ENCODE results near the gene ASB4. TPM values are rescaled to one million over a fixed set of nuclear protein-coding genes. Genes with fewer than 3 reads are reported as not detected.
"Not testable (repeated sequence)": the region's sequence is repeated elsewhere in the genome, so short reads cannot be mapped to it uniquely, and the experiment has no call there.

ASB4 gene
- total RNA-seq, 4 donors from 2014 or later: 0.19 TPM; not detected in 3

DNA sequence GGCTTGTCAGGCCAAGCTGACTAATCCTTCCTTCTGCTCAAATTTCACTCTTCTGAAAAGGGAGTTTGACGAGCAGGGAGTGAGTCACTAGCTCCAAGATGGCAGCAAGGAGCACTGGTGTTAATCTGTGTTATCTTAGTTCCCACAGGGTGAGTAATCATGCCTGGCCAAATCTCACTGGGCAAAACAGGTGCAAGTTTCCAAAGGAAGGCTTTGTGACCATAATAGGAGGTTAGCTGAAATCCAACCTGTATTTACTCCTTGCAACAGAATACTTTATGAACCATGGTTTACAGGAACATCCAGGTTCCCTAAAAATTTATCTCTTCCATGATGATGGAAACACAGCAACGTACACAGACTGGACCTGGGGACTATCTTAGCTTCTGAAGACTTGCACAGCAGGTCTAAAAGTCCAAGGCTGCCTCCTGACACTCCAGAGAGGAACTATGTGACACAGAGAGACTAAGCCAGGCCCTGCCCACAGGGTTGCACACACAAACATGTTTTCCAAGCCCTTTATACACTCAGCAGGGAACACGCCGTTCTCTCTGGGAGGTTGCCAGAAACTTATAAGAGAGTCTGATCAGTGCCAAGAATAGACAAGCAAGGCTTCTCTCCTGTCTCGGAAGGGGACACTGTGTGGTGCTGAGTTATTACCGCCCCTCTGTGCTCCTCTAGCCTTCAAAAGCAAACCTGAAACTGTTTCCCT is 64.2 kb downstream of the ASB4 start:
- peak overlapping the region; percentile 83 to 95 (median 91) for H3K27ac ChIP-seq
- TF ChIP-seq POLR2A (IDR thresholded peaks at IDR 0.05) (peak in 2 of 4 donors; percentile 59 to 73), CTCF (IDR thresholded peaks at IDR 0.05) (no peak)
- no peaks in the 10 kb centered on the region for H3K36me3 ChIP-seq
- peak overlapping the region in 1 of 4 donors; percentile 41 for H3K4me3 ChIP-seq
- peaks cover 21 to 65% (median 59%) of the 10 kb centered on the region in 3 donors for H3K4me1 ChIP-seq
- intact Hi-C loops (cut with DNase I): no loop called here
- DNase-seq: peak; percentile 31
- no peaks in the 10 kb centered on the region for H3K9me3 ChIP-seq
- WGBS, 2 donors: 11 to 15% methylated on average over 5 of the region's 6 CpGs
- no peaks in the 10 kb centered on the region for H3K27me3 ChIP-seq

DNA sequence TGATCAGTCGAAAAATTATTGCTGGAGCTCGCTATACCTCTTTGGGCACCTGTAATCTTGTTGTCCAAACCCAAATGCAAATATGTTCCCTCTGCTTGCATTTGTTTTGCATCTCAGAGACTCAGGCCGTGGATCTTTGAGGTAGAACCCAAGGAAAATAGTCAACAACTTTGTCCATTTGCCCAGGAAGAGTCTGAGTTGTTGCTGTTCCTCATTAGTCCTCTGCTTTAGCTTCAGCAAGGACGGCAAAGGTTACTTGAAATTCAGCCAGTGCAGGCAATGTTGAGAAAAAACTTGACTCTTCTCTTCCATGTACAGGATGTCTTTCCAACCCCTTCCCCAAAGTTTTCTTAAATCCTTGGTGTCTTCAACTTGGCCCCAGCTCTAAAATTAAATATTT is 64.8 kb downstream of the ASB4 start:
- Histone ChIP-seq H3K27ac (peak overlapping the region; percentile 83 to 95 (median 91)), H3K4me1 (peaks cover 21 to 62% (median 57%) of the 10 kb centered on the region in 3 donors), H3K36me3 (no peaks in the 10 kb centered on the region), H3K4me3 (peak overlapping the region in 1 of 4 donors; percentile 41), H3K9me3 (no peaks in the 10 kb centered on the region), H3K27me3 (no peaks in the 10 kb centered on the region)
- intact Hi-C loops (cut with DNase I): no loop called here
- 39 to 44% methylated on average over 4 of the region's 4 CpGs for WGBS, 2 donors
- no peak for DNase-seq
- no peak for TF ChIP-seq POLR2A (IDR thresholded peaks at IDR 0.05)
- TF ChIP-seq CTCF (IDR thresholded peaks at IDR 0.05): no peak

DNA sequence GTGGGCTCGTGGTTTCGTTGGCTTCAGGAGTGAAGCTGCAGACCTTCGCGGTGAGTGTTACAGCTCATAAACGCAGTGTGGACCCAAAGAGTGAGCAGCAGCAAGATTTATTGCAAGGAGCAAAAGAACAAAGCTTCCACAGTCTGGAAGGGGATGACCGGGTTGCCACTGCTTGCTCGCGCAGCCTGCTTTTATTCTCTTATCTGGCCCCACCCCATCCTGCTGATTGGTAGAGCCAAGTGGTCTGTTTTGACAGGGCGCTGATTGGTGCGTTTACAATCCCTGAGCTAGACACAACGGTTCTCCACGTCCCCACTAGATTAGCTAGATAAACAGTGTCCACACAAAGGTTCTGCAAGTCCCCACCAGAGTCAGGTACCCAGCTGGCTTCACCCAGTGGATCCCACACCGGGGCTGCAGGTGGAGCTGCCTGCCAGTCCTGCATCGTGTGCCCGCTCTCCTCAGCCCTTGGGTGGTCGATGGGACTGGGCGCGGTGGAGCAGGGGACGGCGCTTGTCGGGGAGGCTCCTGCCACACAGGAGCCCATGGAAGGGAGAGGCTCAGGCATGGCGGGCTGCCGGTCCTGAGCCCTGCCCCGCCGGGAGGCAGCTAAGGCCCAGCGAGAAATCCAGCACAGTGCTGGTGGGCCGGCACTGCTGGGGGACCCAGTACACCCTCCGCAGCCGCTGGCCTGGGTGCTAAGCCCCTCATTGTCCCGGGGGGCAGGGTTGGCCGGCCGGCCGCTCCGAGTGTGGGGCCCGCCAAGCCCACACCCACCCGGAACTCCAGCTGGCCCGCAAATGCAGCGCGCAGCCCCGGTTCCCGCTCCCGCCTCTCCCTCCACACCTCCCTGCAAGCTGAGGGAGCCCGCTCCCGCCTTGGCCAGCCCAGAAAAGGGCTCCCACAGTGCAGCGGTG is 66.5 kb downstream of the ASB4 start:
- H3K27ac ChIP-seq: peak overlapping the region in 2 of 4 donors; percentile 88 to 94
- H3K27me3 ChIP-seq; H3K9me3 ChIP-seq; intact Hi-C loops (cut with DNase I); DNase-seq; H3K36me3 ChIP-seq; H3K4me3 ChIP-seq: not testable (repeated sequence)
- H3K4me1 ChIP-seq: peaks cover 21 to 46% (median 43%) of the 10 kb centered on the region in 3 donors
- WGBS, 2 donors: 65 to 96% methylated on average over 3 to 9 of the region's 45 CpGs

GRCh38 chr7:95553939-95554338 is 68.2 kb downstream of the ASB4 start:
- H3K36me3 ChIP-seq: no peaks in the 10 kb centered on the region
- no peak overlapping the region for H3K27ac ChIP-seq
- no peak for DNase-seq
- H3K9me3 ChIP-seq: no peaks in the 10 kb centered on the region
- H3K4me3 ChIP-seq: no peak overlapping the region
- intact Hi-C loops (cut with DNase I): no loop called here
- TF ChIP-seq POLR2A (IDR thresholded peaks at IDR 0.05) (no peak), CTCF (IDR thresholded peaks at IDR 0.05) (no peak)
- no peaks in the 10 kb centered on the region for H3K27me3 ChIP-seq
- 59 to 60% methylated on average over 2 of the region's 2 CpGs for WGBS, 2 donors
- H3K4me1 ChIP-seq: peaks cover 21 to 29% (median 28%) of the 10 kb centered on the region in 3 donors

DNA sequence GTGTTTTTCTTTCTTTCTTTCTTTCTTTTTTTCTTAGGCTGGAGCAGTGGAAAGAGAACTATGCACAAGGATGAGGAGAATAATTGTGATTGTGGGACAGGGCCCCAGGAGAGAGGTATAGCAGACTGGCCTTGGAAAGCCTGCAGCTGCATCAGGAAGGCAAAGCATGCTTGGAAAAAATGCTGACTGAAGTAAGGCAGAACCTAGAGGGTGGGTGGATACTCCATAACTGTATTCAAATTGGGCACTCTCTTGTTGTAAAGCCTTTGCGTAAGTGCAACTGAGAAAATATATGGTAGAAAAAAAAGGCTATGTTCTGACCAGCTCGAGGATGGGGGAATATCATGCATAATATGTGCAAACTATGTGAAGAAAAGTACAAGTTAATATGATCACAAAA is 71.0 kb downstream of the ASB4 start:
- TF ChIP-seq POLR2A (IDR thresholded peaks at IDR 0.05) (no peak), CTCF (IDR thresholded peaks at IDR 0.05) (no peak)
- Histone ChIP-seq H3K27ac (no peak overlapping the region), H3K4me3 (no peak overlapping the region), H3K4me1 (peaks cover 0 to 6% (median under 1%) of the 10 kb centered on the region in 3 donors), H3K27me3 (no peaks in the 10 kb centered on the region), H3K9me3 (no peaks in the 10 kb centered on the region), H3K36me3 (no peaks in the 10 kb centered on the region)
- WGBS, 2 donors: 75 to 76% methylated on average over 2 of the region's 2 CpGs
- DNase-seq: no peak
- intact Hi-C loops (cut with DNase I): no loop called here

Measured in esophagus squamous epithelium (tissue), 5 donors.